ENCODE data around the gene NUDT17. TPM values are rescaled to one million over a fixed set of nuclear protein-coding genes. Genes with fewer than 3 reads are reported as not detected.

Gene NUDT17
- total and polyA plus RNA-seq, 9 of the 15 experiments (the other 6 are each of a cell fraction or from before 2014, with no cell fraction given): 2.1 to 10.0 (median 6.1) TPM

DNA sequence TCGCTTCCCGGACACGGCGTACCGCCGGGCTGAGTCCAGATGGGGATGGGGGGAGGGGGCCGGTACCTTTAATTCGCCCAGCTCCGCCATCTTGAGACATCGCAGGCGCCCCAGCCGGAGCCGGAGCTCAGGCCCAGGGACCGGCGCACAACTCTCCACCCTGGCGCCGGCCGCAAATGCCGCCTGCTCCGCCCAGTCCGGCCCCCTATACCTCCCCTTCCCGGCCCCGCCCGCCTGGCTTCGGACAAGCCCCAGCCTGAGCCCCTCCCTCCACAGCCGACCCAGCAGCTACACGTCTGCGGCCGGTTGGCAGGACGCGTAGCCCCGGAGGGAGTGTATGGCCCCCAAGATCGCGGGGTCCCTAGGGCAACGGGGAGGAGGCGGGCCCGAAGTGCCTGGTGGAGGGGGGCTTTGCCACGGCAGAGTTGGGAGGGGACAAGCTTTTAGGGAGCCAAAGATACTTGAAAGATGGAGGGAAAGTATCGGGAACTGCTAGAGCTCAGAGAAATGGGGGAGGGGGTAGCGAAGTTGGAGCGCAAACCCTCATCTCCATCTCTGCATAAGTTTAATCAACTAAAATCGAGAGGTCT, 13.6 kb downstream of the NUDT17 start, which contains the start of gene PIAS3 (continued):
- no peak for TF ChIP-seq ZBTB9 (CRISPR knock-in tag; IDR thresholded peaks at IDR 0.05)
- no peak for TF ChIP-seq ASH1L (IDR thresholded peaks at IDR 0.05; ENCODE audit: borderline replicate concordance, low read depth, partially characterized antibody)
- TF ChIP-seq ZNF217 (CRISPR knock-in tag; IDR thresholded peaks at IDR 0.05): no peak
- TF ChIP-seq TRIM28 (IDR thresholded peaks at IDR 0.05): no peak
- no peak for TF ChIP-seq DMBX1 (CRISPR knock-in tag; IDR thresholded peaks at IDR 0.05; ENCODE audit: borderline replicate concordance)
- TF ChIP-seq SMARCB1 (IDR thresholded peaks at IDR 0.05; ENCODE audit: insufficient read length, low read depth): no peak
- no peak for TF ChIP-seq CBFA2T2 (conservative IDR thresholded peaks at IDR 0.05)
- no peak for TF ChIP-seq MBD2 (IDR thresholded peaks at IDR 0.05; ENCODE audit: borderline replicate concordance, low read depth)
- no peak for TF ChIP-seq ZNF354B (CRISPR knock-in tag; IDR thresholded peaks at IDR 0.05)
- TF ChIP-seq HDAC6 (IDR thresholded peaks at IDR 0.05; ENCODE audit: low read depth, low read length): no peak
- TF ChIP-seq XRCC5 (IDR thresholded peaks at IDR 0.05; ENCODE audit: low read depth, low read length): 0 out of 2 replicates have a peak, but pooled peaks have one; percentile 66
- TF ChIP-seq, protein P1, sequence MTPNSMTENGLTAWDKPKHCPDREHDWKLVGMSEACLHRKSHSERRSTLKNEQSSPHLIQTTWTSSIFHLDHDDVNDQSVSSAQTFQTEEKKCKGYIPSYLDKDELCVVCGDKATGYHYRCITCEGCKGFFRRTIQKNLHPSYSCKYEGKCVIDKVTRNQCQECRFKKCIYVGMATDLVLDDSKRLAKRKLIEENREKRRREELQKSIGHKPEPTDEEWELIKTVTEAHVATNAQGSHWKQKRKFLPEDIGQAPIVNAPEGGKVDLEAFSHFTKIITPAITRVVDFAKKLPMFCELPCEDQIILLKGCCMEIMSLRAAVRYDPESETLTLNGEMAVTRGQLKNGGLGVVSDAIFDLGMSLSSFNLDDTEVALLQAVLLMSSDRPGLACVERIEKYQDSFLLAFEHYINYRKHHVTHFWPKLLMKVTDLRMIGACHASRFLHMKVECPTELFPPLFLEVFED (CRISPR knock-in tag; conservative IDR thresholded peaks at IDR 0.05): no peak
- no peak for TF ChIP-seq SP2 (IDR thresholded peaks at IDR 0.05; ENCODE audit: extremely low read depth, low read depth, low read length, poor library complexity, severe bottlenecking)
- no peak for TF ChIP-seq PHB2 (IDR thresholded peaks at IDR 0.05; ENCODE audit: low read depth)
- no peak for TF ChIP-seq TEAD2 (tag; IDR thresholded peaks at IDR 0.05)
- no peak for TF ChIP-seq XRCC3 (IDR thresholded peaks at IDR 0.05)
- no peak for TF ChIP-seq ZNF668 (CRISPR knock-in tag; IDR thresholded peaks at IDR 0.05)
- TF ChIP-seq BRCA1 (IDR thresholded peaks at IDR 0.05): no peak
- TF ChIP-seq BRCA1 (CRISPR knock-in tag; IDR thresholded peaks at IDR 0.05): no peak
- TF ChIP-seq BRD9 (IDR thresholded peaks at IDR 0.05; ENCODE audit: low read depth, partially characterized antibody): no peak
- TF ChIP-seq FOXP1 (CRISPR knock-in tag; IDR thresholded peaks at IDR 0.05): no peak
- TF ChIP-seq JUN (IDR thresholded peaks at IDR 0.05; ENCODE audit: borderline replicate concordance, low read depth, low read length): no peak
- no peak for TF ChIP-seq JUN (CRISPR knock-in tag; IDR thresholded peaks at IDR 0.05; ENCODE audit: borderline replicate concordance)
- peak; percentile 29; the same call in 1 of the 2 replicates for TF ChIP-seq CREM (IDR thresholded peaks at IDR 0.05; ENCODE audit: low read depth)
- TF ChIP-seq, protein P2, sequence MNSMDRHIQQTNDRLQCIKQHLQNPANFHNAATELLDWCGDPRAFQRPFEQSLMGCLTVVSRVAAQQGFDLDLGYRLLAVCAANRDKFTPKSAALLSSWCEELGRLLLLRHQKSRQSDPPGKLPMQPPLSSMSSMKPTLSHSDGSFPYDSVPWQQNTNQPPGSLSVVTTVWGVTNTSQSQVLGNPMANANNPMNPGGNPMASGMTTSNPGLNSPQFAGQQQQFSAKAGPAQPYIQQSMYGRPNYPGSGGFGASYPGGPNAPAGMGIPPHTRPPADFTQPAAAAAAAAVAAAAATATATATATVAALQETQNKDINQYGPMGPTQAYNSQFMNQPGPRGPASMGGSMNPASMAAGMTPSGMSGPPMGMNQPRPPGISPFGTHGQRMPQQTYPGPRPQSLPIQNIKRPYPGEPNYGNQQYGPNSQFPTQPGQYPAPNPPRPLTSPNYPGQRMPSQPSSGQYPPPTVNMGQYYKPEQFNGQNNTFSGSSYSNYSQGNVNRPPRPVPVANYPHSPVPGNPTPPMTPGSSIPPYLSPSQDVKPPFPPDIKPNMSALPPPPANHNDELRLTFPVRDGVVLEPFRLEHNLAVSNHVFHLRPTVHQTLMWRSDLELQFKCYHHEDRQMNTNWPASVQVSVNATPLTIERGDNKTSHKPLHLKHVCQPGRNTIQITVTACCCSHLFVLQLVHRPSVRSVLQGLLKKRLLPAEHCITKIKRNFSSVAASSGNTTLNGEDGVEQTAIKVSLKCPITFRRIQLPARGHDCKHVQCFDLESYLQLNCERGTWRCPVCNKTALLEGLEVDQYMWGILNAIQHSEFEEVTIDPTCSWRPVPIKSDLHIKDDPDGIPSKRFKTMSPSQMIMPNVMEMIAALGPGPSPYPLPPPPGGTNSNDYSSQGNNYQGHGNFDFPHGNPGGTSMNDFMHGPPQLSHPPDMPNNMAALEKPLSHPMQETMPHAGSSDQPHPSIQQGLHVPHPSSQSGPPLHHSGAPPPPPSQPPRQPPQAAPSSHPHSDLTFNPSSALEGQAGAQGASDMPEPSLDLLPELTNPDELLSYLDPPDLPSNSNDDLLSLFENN (IDR thresholded peaks at IDR 0.05; ENCODE audit: low read depth in 2 of 2, low read length in 2 of 2): no peak
- no peak for TF ChIP-seq TAF9B (IDR thresholded peaks at IDR 0.05; ENCODE audit: partially characterized antibody)
